MM.1S (cell line): ENCODE data around the gene KIAA0319L.

Source experiments
- CTCF ChIP-seq: fragments of 300-600 bp; sonication (generic); IDR thresholded peaks from 2 replicates; pipeline ENCODE4 v1.5.1; 2016; ENCODE audit warnings: antibody characterized with exemption, low read length, mixed read lengths
- EZH2 ChIP-seq: fragments of 300-600 bp; sonication (generic); optimal IDR thresholded peaks from 2 replicates; pipeline ENCODE3; 2017; ENCODE audit warnings: low read depth, mild to moderate bottlenecking, antibody characterized with exemption, low read length, mixed read lengths
- EZH2phosphoT487 ChIP-seq: fragments of 300-600 bp; sonication (generic); IDR thresholded peaks from 2 replicates; pipeline ENCODE4 v1.6.1; 2018; ENCODE audit warnings: antibody characterized with exemption, low read length

DNA sequence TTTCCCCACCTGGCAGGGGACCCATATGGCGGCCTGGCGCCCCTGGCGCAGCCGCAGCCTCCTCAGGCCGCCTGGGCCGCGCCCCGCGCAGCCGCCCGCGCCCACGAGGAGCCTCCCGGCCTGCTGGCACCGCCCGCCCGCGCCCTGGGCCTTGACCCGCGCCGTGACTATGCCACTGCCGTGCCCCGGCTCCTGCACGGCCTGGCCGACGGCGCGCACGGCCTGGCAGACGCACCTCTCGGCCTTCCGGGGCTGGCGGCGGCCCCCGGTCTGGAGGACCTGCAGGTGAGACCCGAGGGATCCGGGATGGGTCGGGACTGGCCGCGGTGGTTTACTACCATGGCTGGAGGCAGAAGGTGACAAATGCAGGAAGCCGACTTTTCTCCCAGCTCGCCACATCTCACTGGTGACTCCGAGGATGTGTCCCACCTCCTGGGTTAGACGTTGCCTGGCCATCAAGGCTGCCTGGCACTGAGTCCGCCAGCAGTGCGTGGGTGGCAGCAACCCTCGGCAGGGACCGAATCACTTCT is 17.0 kb upstream of the KIAA0319L start:
- TF ChIP-seq CTCF (no peak), EZH2 (no peak), EZH2phosphoT487 (no peak)
